GM12878 (cell line): ENCODE data around the gene CERCAM. TPM values are rescaled to one million over a fixed set of nuclear protein-coding genes. Genes with fewer than 3 reads are reported as not detected.

Experiments used
- BACH1 ChIP-seq: fragments of 450-650 bp; IDR thresholded peaks from 2 replicates; pipeline ENCODE4 v1.6.1; 2017; ENCODE audit warnings: mild to moderate bottlenecking, borderline replicate concordance
- CREM ChIP-seq: IDR thresholded peaks from 2 replicates; pipeline ENCODE4 v1.6.1; 2014; ENCODE audit warnings: antibody characterized with exemption, low read depth
- ESRRA ChIP-seq: IDR thresholded peaks from 2 replicates; pipeline ENCODE4 v1.6.1; 2012; ENCODE audit warnings: mild to moderate bottlenecking, low read length, improper control_type of control experiment
- ETV6 ChIP-seq, 2 experiments: fragments of 450-650 bp in 1 of 2; IDR thresholded peaks in 1 of 2; conservative IDR thresholded peaks in 1 of 2; 2 replicates each; pipeline ENCODE4 v1.6.1; 2014; ENCODE audit warnings: antibody characterized with exemption in 1 of 2, borderline replicate concordance in 1 of 2, low read depth in 1 of 2, mild to moderate bottlenecking in 1 of 2, moderate library complexity in 1 of 2
- GABPA ChIP-seq: IDR thresholded peaks from 2 replicates; pipeline ENCODE4 v1.6.1; 2014; ENCODE audit warnings: antibody characterized with exemption, low read depth, mild to moderate bottlenecking, inconsistent platforms
- IKZF1 ChIP-seq: fragments of 450-650 bp; conservative IDR thresholded peaks from 2 replicates; pipeline ENCODE4 v1.6.1; 2017; ENCODE audit warnings: antibody characterized with exemption, mild to moderate bottlenecking
- KLF5 ChIP-seq: fragments of 450-650 bp; IDR thresholded peaks from 2 replicates; pipeline ENCODE4 v1.6.1; 2014; ENCODE audit warnings: mild to moderate bottlenecking; ENCODE audit not compliant: partially characterized antibody
- MLLT1 ChIP-seq: fragments of 450-650 bp; IDR thresholded peaks from 2 replicates; pipeline ENCODE4 v1.6.1; 2016; ENCODE audit warnings: mild to moderate bottlenecking
- NBN ChIP-seq: fragments of 450-650 bp; IDR thresholded peaks from 2 replicates; pipeline ENCODE4 v1.6.1; 2016
- NFYB ChIP-seq: IDR thresholded peaks from 2 replicates; pipeline ENCODE4 v1.6.1; 2011; ENCODE audit warnings: low read depth, mild to moderate bottlenecking, low read length, improper control_type of control experiment, moderate library complexity; ENCODE audit not compliant: insufficient read depth
- NKRF ChIP-seq: fragments of 450-650 bp; conservative IDR thresholded peaks from 2 replicates; pipeline ENCODE4 v1.6.1; 2017; ENCODE audit warnings: mild to moderate bottlenecking, moderate library complexity
- PML ChIP-seq: IDR thresholded peaks from 2 replicates; pipeline ENCODE4 v1.6.1; 2012; ENCODE audit warnings: low read length, inconsistent platforms
- POLR2AphosphoS5 ChIP-seq: IDR thresholded peaks from 2 replicates; pipeline ENCODE4 v1.6.1; 2011; ENCODE audit warnings: mild to moderate bottlenecking, low read length, inconsistent platforms
- RB1 ChIP-seq: fragments of 450-650 bp; formaldehyde crosslinking; IDR thresholded peaks from 2 replicates; pipeline ENCODE4 v1.6.1; 2017; ENCODE audit warnings: mild to moderate bottlenecking, borderline replicate concordance
- SREBF1 ChIP-seq: IDR thresholded peaks from 2 replicates; pipeline ENCODE4 v1.6.1; 2012; ENCODE audit warnings: mild to moderate bottlenecking, low read length
- SRF ChIP-seq, 2 experiments: IDR thresholded peaks; 2 replicates each; pipeline ENCODE4 v1.6.1; 2011; ENCODE audit warnings: low read depth in 2 of 2, low read length in 2 of 2, mild to moderate bottlenecking in 1 of 2, moderate library complexity in 1 of 2
- USF2 ChIP-seq: IDR thresholded peaks from 2 replicates; pipeline ENCODE4 v1.6.1; 2011; ENCODE audit warnings: low read depth, low read length, improper control_type of control experiment, borderline replicate concordance
- polyA plus RNA-seq, 11 experiments: library from polyadenylated mRNA; depleted of rRNA in 4 of 11; unstranded in 6 of 11; stranded (reverse) in 5 of 11; fragments of >200 nt; fragmentation: Nextera tagmentation in 4 of 11; fragmentation: Illumina TruSeq in 1 of 11; extraction: Ambion mirVana in 4 of 11; extraction: Trizol in 1 of 11; gene quantifications; 1 replicate in 1 of 11; 2 replicates in 10 of 11; pipeline versions ENCODE4 v1.2.1 to v1.2.3, GENCODE V29; 2011 to 2016; ENCODE audit warnings: inconsistent platforms in 2 of 11, missing spikeins in 2 of 11, low read depth in 1 of 11
- total RNA-seq, 4 experiments: library from RNA; depleted of rRNA in 3 of 4; stranded (reverse); fragments of >200 nt in 3 of 4; fragmentation: Illumina TruSeq in 1 of 4; extraction: Trizol in 1 of 4; gene quantifications; 2 replicates each; pipeline versions ENCODE4 v1.2.1 to v1.2.3, GENCODE V29; 2013 to 2021
- TF ChIP-seq, protein P1 (sequence below): IDR thresholded peaks from 2 replicates; pipeline ENCODE4 v1.6.1; 2012; ENCODE audit warnings: low read depth, low read length, improper control_type of control experiment
- TF ChIP-seq, protein P2 (sequence below): fragments of 150-350 bp; IDR thresholded peaks from 2 replicates; pipeline ENCODE4 v1.6.1; 2014; ENCODE audit warnings: mild to moderate bottlenecking, low read depth, low read length

Gene CERCAM
- total and polyA plus RNA-seq, 10 of the 15 experiments (the other 5 are each of a cell fraction or from before 2014, with no cell fraction given): 0.05 to 6.7 (median 0.71) TPM

GRCh38 chr9:128455849-128456612 lies 35.4 kb downstream of the CERCAM start, which contains the start of gene ODF2 (continued):
- no peak for TF ChIP-seq MLLT1
- TF ChIP-seq POLR2AphosphoS5: peak; percentile 85
- TF ChIP-seq ESRRA: no peak
- peak; percentile 82; the same call in 1 of the 2 replicates for TF ChIP-seq NFYB
- TF ChIP-seq USF2: no peak
- no peak for TF ChIP-seq PML
- TF ChIP-seq CREM: peak; percentile 60
- peak; percentile 93 for TF ChIP-seq NKRF
- peak; percentile 22 for TF ChIP-seq KLF5
- TF ChIP-seq ETV6 (conservative IDR thresholded peaks at IDR 0.05 in 1 of 2, IDR thresholded peaks at IDR 0.05 in 1 of 2; ENCODE audit: borderline replicate concordance in 1 of 2, low read depth in 1 of 2): no peak
- TF ChIP-seq IKZF1: peak; percentile 89
- TF ChIP-seq, protein P1, sequence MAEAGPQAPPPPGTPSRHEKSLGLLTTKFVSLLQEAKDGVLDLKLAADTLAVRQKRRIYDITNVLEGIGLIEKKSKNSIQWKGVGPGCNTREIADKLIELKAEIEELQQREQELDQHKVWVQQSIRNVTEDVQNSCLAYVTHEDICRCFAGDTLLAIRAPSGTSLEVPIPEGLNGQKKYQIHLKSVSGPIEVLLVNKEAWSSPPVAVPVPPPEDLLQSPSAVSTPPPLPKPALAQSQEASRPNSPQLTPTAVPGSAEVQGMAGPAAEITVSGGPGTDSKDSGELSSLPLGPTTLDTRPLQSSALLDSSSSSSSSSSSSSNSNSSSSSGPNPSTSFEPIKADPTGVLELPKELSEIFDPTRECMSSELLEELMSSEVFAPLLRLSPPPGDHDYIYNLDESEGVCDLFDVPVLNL: peak; percentile 89
- TF ChIP-seq NBN: 0 out of 2 replicates have a peak, but pooled peaks have one; percentile 13
- TF ChIP-seq BACH1: peak; percentile 56
- TF ChIP-seq, protein P2, sequence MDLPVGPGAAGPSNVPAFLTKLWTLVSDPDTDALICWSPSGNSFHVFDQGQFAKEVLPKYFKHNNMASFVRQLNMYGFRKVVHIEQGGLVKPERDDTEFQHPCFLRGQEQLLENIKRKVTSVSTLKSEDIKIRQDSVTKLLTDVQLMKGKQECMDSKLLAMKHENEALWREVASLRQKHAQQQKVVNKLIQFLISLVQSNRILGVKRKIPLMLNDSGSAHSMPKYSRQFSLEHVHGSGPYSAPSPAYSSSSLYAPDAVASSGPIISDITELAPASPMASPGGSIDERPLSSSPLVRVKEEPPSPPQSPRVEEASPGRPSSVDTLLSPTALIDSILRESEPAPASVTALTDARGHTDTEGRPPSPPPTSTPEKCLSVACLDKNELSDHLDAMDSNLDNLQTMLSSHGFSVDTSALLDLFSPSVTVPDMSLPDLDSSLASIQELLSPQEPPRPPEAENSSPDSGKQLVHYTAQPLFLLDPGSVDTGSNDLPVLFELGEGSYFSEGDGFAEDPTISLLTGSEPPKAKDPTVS: no peak
- TF ChIP-seq RB1: peak; percentile 21; the same call in 1 of the 2 replicates
- TF ChIP-seq SRF (IDR thresholded peaks at IDR 0.05; ENCODE audit: low read depth in 2 of 2, low read length in 2 of 2): peak in 1 of 2 experiments; percentile 12; a peak in 1 of 4 replicates
- TF ChIP-seq SREBF1: no peak
- TF ChIP-seq GABPA: no peak
